ENCODE measurements around the gene PDE4D. TPM values are rescaled to one million over a fixed set of nuclear protein-coding genes. Genes with fewer than 3 reads are reported as not detected.

PDE4D gene
- total RNA-seq, 1 experiment from 2014 or later = 2.4 TPM

GRCh38 chr5:59245198-59245597 lies 648.3 kb downstream of the PDE4D start:
- in situ Hi-C loops (cut with HindIII; ENCODE audit: low pct_unique_long_range_greater_than_20kb, low sequenced_read_pairs) = no loop called here
- ATAC-seq (no peak), DNase-seq (ENCODE audit: low read depth, low spot score) (no peak)
- H3K27me3 ChIP-seq (ENCODE audit: control insufficient read depth, insufficient read depth, low read length) = no peaks in the 10 kb centered on the region
- TF ChIP-seq POLR2AphosphoS5 (IDR thresholded peaks at IDR 0.05; ENCODE audit: low read depth, low read length) = no peak
- TF ChIP-seq TCF7L2 (IDR thresholded peaks at IDR 0.05; ENCODE audit: low read depth, low read length) = no peak
- no peaks in the 10 kb centered on the region for H3K36me3 ChIP-seq (ENCODE audit: control insufficient read depth, insufficient read depth, low read length)
- H3K4me1 ChIP-seq (ENCODE audit: control insufficient read depth, insufficient read depth, low read length) = no peaks in the 10 kb centered on the region
- H3K27ac ChIP-seq (ENCODE audit: low read length) = no peak overlapping the region
- POLR2A ChIA-PET = no interaction called here
- no peak overlapping the region for H3K4me3 ChIP-seq (ENCODE audit: low read depth in 2 of 2, low read length in 2 of 2)
- CTCF ChIA-PET = interaction anchor here (0.6 kb wide), 2 partner anchors 15 to 568 kb away, joined by 3 to 11 read pairs; no protein-coding TSS in a partner anchor
- intact Hi-C loops (cut with micrococcal nuclease; ENCODE audit: unreplicated experiment) = no loop called here
- H3K9me3 ChIP-seq (ENCODE audit: control insufficient read depth, insufficient read depth, low read depth, low read length) = no peaks in the 10 kb centered on the region
- no TSS peak for BruUV-seq (replicated peaks)

- intact Hi-C loops (cut with micrococcal nuclease; ENCODE audit: unreplicated experiment) = no loop called here
- Histone ChIP-seq H3K27ac (ENCODE audit: low read length) (no peak overlapping the region), H3K27me3 (ENCODE audit: control insufficient read depth, insufficient read depth, low read length) (no peaks in the 10 kb centered on the region), H3K36me3 (ENCODE audit: control insufficient read depth, insufficient read depth, low read length) (no peaks in the 10 kb centered on the region), H3K4me1 (ENCODE audit: control insufficient read depth, insufficient read depth, low read length) (no peaks in the 10 kb centered on the region), H3K9me3 (ENCODE audit: control insufficient read depth, insufficient read depth, low read depth, low read length) (no peaks in the 10 kb centered on the region), H3K4me3 (ENCODE audit: low read depth in 2 of 2, low read length in 2 of 2) (no peak overlapping the region)
- BruUV-seq (replicated peaks) = no TSS peak
- DNase-seq (ENCODE audit: low read depth, low spot score) = no peak
- TF ChIP-seq REST (IDR thresholded peaks at IDR 0.05; ENCODE audit: insufficient read depth in 1 of 2, low read depth in 2 of 2, low read length in 1 of 2) (no peak), POLR2AphosphoS5 (IDR thresholded peaks at IDR 0.05; ENCODE audit: low read depth, low read length) (no peak), SIN3A (IDR thresholded peaks at IDR 0.05; ENCODE audit: borderline replicate concordance, insufficient read depth, low read depth, low read length) (no peak), TCF7L2 (IDR thresholded peaks at IDR 0.05; ENCODE audit: low read depth, low read length) (no peak), CTCF (IDR thresholded peaks at IDR 0.05) (no peak)
- ATAC-seq = no peak
- in situ Hi-C loops (cut with HindIII; ENCODE audit: low pct_unique_long_range_greater_than_20kb, low sequenced_read_pairs) = no loop called here
- ChIA-PET CTCF (no interaction called here), POLR2A (no interaction called here)
Observed at GRCh38 chr5:59241552-59241951, 652.0 kb downstream of the PDE4D start.

GRCh38 chr5:59241119-59241518 lies 652.4 kb downstream of the PDE4D start:
- intact Hi-C loops (cut with micrococcal nuclease; ENCODE audit: unreplicated experiment) = no loop called here
- H3K4me3 ChIP-seq (ENCODE audit: low read depth in 2 of 2, low read length in 2 of 2) = no peak overlapping the region
- ChIA-PET CTCF (no interaction called here), POLR2A (no interaction called here)
- no peak for ATAC-seq
- no peaks in the 10 kb centered on the region for H3K27me3 ChIP-seq (ENCODE audit: control insufficient read depth, insufficient read depth, low read length)
- no TSS peak for BruUV-seq (replicated peaks)
- H3K36me3 ChIP-seq (ENCODE audit: control insufficient read depth, insufficient read depth, low read length) = no peaks in the 10 kb centered on the region
- in situ Hi-C loops (cut with HindIII; ENCODE audit: low pct_unique_long_range_greater_than_20kb, low sequenced_read_pairs) = no loop called here
- DNase-seq (ENCODE audit: low read depth, low spot score) = no peak
- H3K9me3 ChIP-seq (ENCODE audit: control insufficient read depth, insufficient read depth, low read depth, low read length) = no peaks in the 10 kb centered on the region
- TF ChIP-seq SIN3A (IDR thresholded peaks at IDR 0.05; ENCODE audit: borderline replicate concordance, insufficient read depth, low read depth, low read length) (no peak), REST (IDR thresholded peaks at IDR 0.05; ENCODE audit: insufficient read depth in 1 of 2, low read depth in 2 of 2, low read length in 1 of 2) (no peak), POLR2AphosphoS5 (IDR thresholded peaks at IDR 0.05; ENCODE audit: low read depth, low read length) (no peak), TCF7L2 (IDR thresholded peaks at IDR 0.05; ENCODE audit: low read depth, low read length) (no peak), CTCF (IDR thresholded peaks at IDR 0.05) (no peak)
- no peak overlapping the region for H3K27ac ChIP-seq (ENCODE audit: low read length)
- H3K4me1 ChIP-seq (ENCODE audit: control insufficient read depth, insufficient read depth, low read length) = no peaks in the 10 kb centered on the region
